B cell (primary cell): ENCODE measurements around the gene ZNF324. TPM values are rescaled to one million over a fixed set of nuclear protein-coding genes. Genes with fewer than 3 reads are reported as not detected.

ENCODE experiments used
- ATAC-seq: fragments of 200-7000 bp; cut with Tn5 transposase; one replicate; pipeline ENCODE4 v1.10.0; 2021; ENCODE audit warnings: low read depth, mild to moderate bottlenecking, moderate number of reproducible peaks, moderate library complexity
- CTCF ChIA-PET: fragments of 350-600 bp; sonication (Branson Sonifier 250); formaldehyde crosslinking; loops from one replicate; lab custom pipeline; 2021; ENCODE audit warnings: antibody characterized with exemption, inconsistent platforms; lab: Charles Lee
- POLR2A ChIA-PET: fragments of 350-600 bp; sonication (Branson Sonifier 250); formaldehyde crosslinking; loops from one replicate; lab custom pipeline; 2021; ENCODE audit warnings: antibody characterized with exemption; lab: Charles Lee
- DNase-seq: peaks from one replicate; pipeline ENCODE4 v3.0.0; 2013
- H2AFZ ChIP-seq: 2 replicates; pipeline ENCODE4 v1.6.1; 2012; ENCODE audit warnings: mild to moderate bottlenecking, low read depth, low read length; ENCODE audit not compliant: insufficient read depth, poor library complexity, severe bottlenecking
- H3K27ac ChIP-seq, 2 donors: 1 replicate in 1 of 2; 2 replicates in 1 of 2; pipeline ENCODE4 v1.5.1; 2012 to 2013; ENCODE audit warnings: low read length in 2 of 2, mild to moderate bottlenecking in 2 of 2, moderate library complexity in 1 of 2
- H3K27me3 ChIP-seq, 4 experiments: fragments of 200-600 bp in 1 of 4; sonication (generic) in 1 of 4; replicated peaks in 1 of 4; 1 replicate in 2 of 4; 2 replicates in 2 of 4; pipeline versions ENCODE4 v1.6.1 to v1.7.0; 2013 to 2016; ENCODE audit warnings: low read length in 3 of 4, mild to moderate bottlenecking in 2 of 4, mixed read lengths in 1 of 4, moderate library complexity in 1 of 4; ENCODE audit not compliant: insufficient read depth in 4 of 4, control insufficient read depth in 3 of 4; ENCODE audit errors: control extremely low read depth in 1 of 4
- H3K36me3 ChIP-seq, 2 experiments: replicated peaks in 1 of 2; 1 replicate in 1 of 2; 2 replicates in 1 of 2; pipeline versions ENCODE4 v1.6.1 to v1.7.1; 2013; ENCODE audit warnings: low read length in 1 of 2; ENCODE audit not compliant: insufficient read depth in 2 of 2, control insufficient read depth in 1 of 2; ENCODE audit errors: control extremely low read depth in 1 of 2, extremely low read depth in 1 of 2
- H3K4me1 ChIP-seq, 2 donors: fragments of 200-600 bp in 1 of 2; sonication (generic) in 1 of 2; 1 replicate in 1 of 2; 2 replicates in 1 of 2; pipeline versions ENCODE4 v1.5.1 to v1.6.1; 2013 to 2017; ENCODE audit warnings: low read length in 2 of 2; ENCODE audit not compliant: control insufficient read depth in 2 of 2, insufficient read depth in 2 of 2
- H3K4me2 ChIP-seq: replicated peaks from 2 replicates; pipeline ENCODE3; 2012; ENCODE audit warnings: mild to moderate bottlenecking, low read depth, low read length; ENCODE audit not compliant: poor library complexity, severe bottlenecking
- H3K4me3 ChIP-seq, 5 experiments: fragments of 200-600 bp in 1 of 5; sonication (generic) in 1 of 5; 1 replicate in 3 of 5; 2 replicates in 2 of 5; pipeline versions ENCODE4 v1.5.1 to v1.7.0; 2011 to 2016; ENCODE audit warnings: low read length in 4 of 5, mild to moderate bottlenecking in 4 of 5, low read depth in 2 of 5, control low read depth in 1 of 5, moderate library complexity in 1 of 5; ENCODE audit not compliant: insufficient read depth in 1 of 5; ENCODE audit errors: control extremely low read depth in 1 of 5, extremely low read depth in 1 of 5
- H3K79me2 ChIP-seq: fragments of 200-600 bp; sonication (generic); one replicate; pipeline ENCODE4 v1.6.0; 2016; ENCODE audit warnings: low read length; ENCODE audit not compliant: control insufficient read depth, insufficient read depth
- H3K9ac ChIP-seq: fragments of 200-600 bp; sonication (generic); 2 replicates; pipeline ENCODE4 v1.6.1; 2017; ENCODE audit warnings: mild to moderate bottlenecking, low read length, moderate library complexity
- H3K9me3 ChIP-seq, 3 donors: one replicate each; pipeline versions ENCODE4 v1.6.1 to v1.7.1; 2013; ENCODE audit warnings: low read length in 2 of 3; ENCODE audit not compliant: control insufficient read depth in 2 of 3, insufficient read depth in 1 of 3; ENCODE audit errors: control extremely low read depth in 1 of 3
- H4K20me1 ChIP-seq: 2 replicates; pipeline ENCODE4 v1.6.0; 2012; ENCODE audit warnings: mild to moderate bottlenecking, low read length; ENCODE audit not compliant: insufficient read depth, control insufficient read depth, poor library complexity, severe bottlenecking
- H3K27ac Mint-ChIP-seq: one replicate; pipeline ENCODE4 v1.8.0; 2021; ENCODE audit warnings: mixed read lengths
- H3K27me3 Mint-ChIP-seq: one replicate; pipeline ENCODE4 v1.8.0; 2021; ENCODE audit warnings: mixed read lengths
- H3K4me1 Mint-ChIP-seq: one replicate; pipeline ENCODE4 v1.8.0; 2021; ENCODE audit warnings: mixed read lengths
- H3K4me3 Mint-ChIP-seq: one replicate; pipeline ENCODE4 v1.8.0; 2021; ENCODE audit warnings: mixed read lengths
- H3K9me3 Mint-ChIP-seq: one replicate; pipeline ENCODE4 v1.8.0; 2022; ENCODE audit warnings: mixed read lengths; ENCODE audit not compliant: insufficient read depth
- CTCF ChIP-seq: fragments of 200-600 bp; IDR thresholded peaks from one replicate; pipeline ENCODE4 v1.8.0; 2022; ENCODE audit warnings: antibody characterized with exemption, mild to moderate bottlenecking
- EZH2 ChIP-seq: IDR thresholded peaks from 2 replicates; pipeline ENCODE4 v1.6.1; 2012; ENCODE audit warnings: borderline replicate concordance, low read depth, mild to moderate bottlenecking, moderate library complexity, low read length; ENCODE audit not compliant: insufficient read depth, poor library complexity, severe bottlenecking
- WGBS: methylation state at CpG from one replicate; pipeline ENCODE4 v1.1.5; 2013; ENCODE audit warnings: missing lambda C conversion rate; ENCODE audit not compliant: insufficient coverage; 5-methylcytosine and 5-hydroxymethylcytosine counted together
- intact Hi-C: fragments of 100-400 bp; cut with micrococcal nuclease; formaldehyde crosslinking; loops from one replicate; pipeline ENCODE4 v1.10.0; 2022
- polyA plus RNA-seq: library from polyadenylated mRNA; depleted of rRNA; stranded (reverse); fragments of >200 nt; gene quantifications from 2 replicates; pipeline ENCODE4 v1.2.3, GENCODE V29; 2012
- total RNA-seq, 2 donors: library from RNA; stranded (reverse); fragments of 120-200 nt in 1 of 2; gene quantifications; 1 replicate in 1 of 2; 2 replicates in 1 of 2; pipeline versions ENCODE4 v1.2.3 to v1.2.4, GENCODE V29; 2013 to 2022

Gene ZNF324
- total and polyA plus RNA-seq, 2 donors (not counting 1 experiment from before 2014, with no cell fraction given) = 12.8 to 21.0 TPM

DNA sequence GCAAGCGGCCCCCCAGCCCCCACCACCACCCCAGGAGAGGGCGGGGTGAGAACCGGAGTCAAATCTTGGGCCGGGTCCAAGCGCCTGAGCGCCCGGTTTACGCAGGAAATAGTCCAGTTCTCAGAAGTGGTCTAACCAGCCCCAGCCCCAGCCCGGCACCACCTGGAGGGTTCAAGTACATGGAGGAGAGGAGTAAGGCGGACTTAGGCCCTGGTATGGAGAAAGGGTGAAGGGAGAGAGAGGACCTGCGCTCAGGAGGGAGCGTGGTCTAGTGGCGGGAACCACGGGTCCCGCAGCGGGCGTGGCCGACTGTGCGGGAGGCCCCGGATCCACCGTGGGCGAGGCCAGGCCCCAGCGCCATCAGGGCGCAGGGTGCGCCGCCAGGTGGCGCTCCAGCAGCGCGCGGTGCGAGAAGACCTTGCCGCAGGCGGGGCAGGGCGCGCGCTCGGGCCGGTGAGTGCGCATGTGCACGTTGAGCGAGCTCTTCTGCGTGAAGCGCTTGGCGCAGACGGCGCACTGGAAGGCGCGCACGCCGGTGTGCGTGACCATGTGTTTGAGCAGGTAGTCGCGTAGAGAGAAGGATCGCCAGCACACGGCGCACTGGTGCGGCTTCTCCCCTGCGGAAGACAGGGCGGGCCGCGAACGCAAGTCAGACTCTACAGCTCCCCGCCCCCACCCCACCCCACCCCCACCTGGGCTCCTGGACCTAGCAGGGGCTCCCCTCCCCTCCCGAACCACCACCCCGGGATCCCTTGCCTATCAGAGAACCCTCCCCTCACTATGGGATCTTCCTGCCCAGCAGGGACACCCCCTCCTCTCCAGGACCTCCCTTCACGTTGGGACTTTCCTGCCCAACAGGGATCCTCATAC, 47.0 kb downstream of the ZNF324 start:
- ATAC-seq (peak; percentile 86), DNase-seq (peak; percentile 91)
- Histone ChIP-seq H3K27ac (peak overlapping the region; percentile 18 to 36), H3K79me2 (peaks cover 49% of the 10 kb centered on the region), H3K4me1 (peaks cover 20 to 29% of the 10 kb centered on the region in 2 donors), H3K27me3 (no peaks in the 10 kb centered on the region), H3K36me3 (peaks cover 0 to 12% of the 10 kb centered on the region in 2 experiments), H2AFZ (peak overlapping the region; percentile 55), H3K9ac (no peak overlapping the region), H4K20me1 (peaks cover 61% of the 10 kb centered on the region), H3K4me3 (peak overlapping the region in 3 of 5 experiments; percentile 18 to 41 (median 34)), H3K4me2 (peak overlapping the region; percentile 77), H3K9me3 (no peaks in the 10 kb centered on the region)
- H3K4me1 Mint-ChIP-seq = peaks cover 34% of the 10 kb centered on the region
- CTCF ChIA-PET = interaction anchor here (0.7 to 1.6 kb wide), 3 partner anchors 62 to 485 kb away, joined by 3 to 11 read pairs (median 7); no protein-coding TSS in a partner anchor
- no peak for TF ChIP-seq EZH2
- peak; percentile 76 for TF ChIP-seq CTCF
- no peaks in the 10 kb centered on the region for H3K9me3 Mint-ChIP-seq
- 14% methylated on average over 53 of the region's 66 CpGs for WGBS
- peak overlapping the region; percentile 71 for H3K27ac Mint-ChIP-seq
- intact Hi-C loops = loop anchor here (1.0 kb wide), 1 partner anchor 15 kb away; no protein-coding TSS in a partner anchor
- POLR2A ChIA-PET = interaction anchor here (0.7 to 1.0 kb wide), 3 partner anchors 12 to 166 kb away, joined by 3 to 4 read pairs (median 3); no protein-coding TSS in a partner anchor
- H3K4me3 Mint-ChIP-seq = peak overlapping the region; percentile 80
- H3K27me3 Mint-ChIP-seq = no peaks in the 10 kb centered on the region
